ENCODE results near the gene ASB5.

Gene ASB5

GRCh38 chr4:176187624-176188023 is 81.4 kb downstream of the ASB5 start:
- DNase-seq (ENCODE audit: low read depth) = peak; percentile 39
- no peak for TF ChIP-seq CTCF (conservative IDR thresholded peaks at IDR 0.05; ENCODE audit: low read depth, low read length)
- no peak overlapping the region for H3K4me3 ChIP-seq (ENCODE audit: low read depth, low read length)

DNA sequence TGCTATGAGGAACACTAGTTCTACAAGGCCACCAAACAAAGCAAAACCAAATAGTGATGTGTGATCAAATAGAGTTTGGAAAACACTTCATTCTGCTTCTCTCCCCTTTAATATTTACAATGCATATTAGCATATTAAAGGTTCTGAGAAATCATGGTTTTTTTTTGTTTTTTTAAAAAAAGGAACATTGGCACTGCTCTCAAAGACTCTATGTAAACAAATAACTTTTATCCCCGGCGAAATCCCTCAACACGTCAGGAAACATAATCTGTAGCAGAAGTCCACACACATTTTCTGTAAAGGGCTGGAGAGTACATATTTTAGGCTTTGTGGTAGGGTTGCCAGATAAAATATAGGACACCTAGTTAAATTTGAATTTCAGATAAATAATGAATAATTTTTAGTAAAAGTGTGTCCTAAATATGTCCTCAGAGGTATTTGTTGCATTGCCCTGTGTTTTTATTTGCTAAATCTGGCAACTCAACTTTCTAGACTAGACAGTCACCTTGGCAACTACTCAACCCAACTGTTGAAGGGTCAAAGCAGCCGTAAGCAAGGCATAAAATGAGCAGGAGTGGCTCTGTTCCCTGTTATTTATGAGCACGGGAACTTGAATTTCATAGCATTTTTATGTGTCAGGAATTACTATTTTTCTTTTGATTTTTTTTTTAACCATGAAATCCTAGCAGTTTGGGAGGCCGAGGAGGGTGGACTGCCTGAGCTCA is 82.2 kb downstream of the ASB5 start:
- TF ChIP-seq CTCF (conservative IDR thresholded peaks at IDR 0.05; ENCODE audit: low read depth, low read length) = no peak
- DNase-seq (ENCODE audit: low read depth) = peak; percentile 26
- no peak overlapping the region for H3K4me3 ChIP-seq (ENCODE audit: low read depth, low read length)

- DNase-seq (ENCODE audit: low read depth) = no peak
These were observed 83.0 kb downstream of the ASB5 start for GRCh38 chr4:176186067-176186466.

GRCh38 chr4:176185051-176185450 is 84.0 kb downstream of the ASB5 start:
- H3K4me3 ChIP-seq (ENCODE audit: low read depth, low read length) = no peak overlapping the region
- no peak for TF ChIP-seq CTCF (conservative IDR thresholded peaks at IDR 0.05; ENCODE audit: low read depth, low read length)
- peak; percentile 76 for DNase-seq (ENCODE audit: low read depth)

More at GRCh38 chr4:176186067-176186466, 83.0 kb downstream of the ASB5 start:
- no peak for TF ChIP-seq CTCF (conservative IDR thresholded peaks at IDR 0.05; ENCODE audit: low read depth, low read length)
- no peak overlapping the region for H3K4me3 ChIP-seq (ENCODE audit: low read depth, low read length)

Measured in choroid plexus epithelial cell (primary cell).